ENCODE results near the gene FKBP3. TPM values are rescaled to one million over a fixed set of nuclear protein-coding genes. Genes with fewer than 3 reads are reported as not detected.

FKBP3 gene
- 18.1 and 19.2 TPM in 2 replicates for total RNA-seq

GRCh38 chr14:45134051-45134958, at the start of gene FKBP3:
FKBP3 (minus strand) TSS chr14:45134481; CDS start chr14:45134456, 25 bp downstream.

DNA sequence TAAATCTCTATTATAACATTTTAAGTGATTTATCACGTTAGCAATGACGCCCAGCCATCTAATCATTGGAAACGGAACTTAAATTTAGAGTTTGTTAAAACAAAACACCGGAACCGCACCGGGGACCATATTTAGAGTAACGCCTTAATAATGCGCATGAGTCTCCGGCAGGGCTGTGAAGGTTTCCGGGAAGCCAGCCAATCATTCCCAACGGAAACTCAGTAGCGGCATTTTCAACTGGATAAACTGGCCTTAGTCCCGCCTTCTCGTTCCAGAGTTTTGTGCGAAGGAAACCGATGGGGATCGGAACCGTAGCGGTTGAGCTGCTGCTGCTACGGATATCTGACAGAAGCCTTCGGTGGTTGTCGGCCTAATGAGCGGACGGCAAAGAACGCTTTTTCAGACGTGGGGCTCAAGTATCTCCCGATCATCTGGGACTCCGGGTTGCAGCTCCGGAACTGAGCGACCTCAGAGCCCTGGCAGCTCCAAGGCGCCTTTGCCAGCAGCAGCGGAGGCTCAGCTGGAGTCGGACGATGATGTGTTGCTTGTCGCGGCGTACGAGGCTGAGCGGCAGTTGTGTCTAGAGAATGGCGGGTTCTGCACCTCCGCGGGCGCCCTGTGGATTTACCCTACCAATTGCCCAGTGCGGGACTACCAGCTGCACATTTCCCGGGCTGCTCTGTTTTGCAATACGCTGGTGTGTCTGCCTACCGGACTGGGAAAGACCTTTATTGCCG, 1.5 kb upstream of the FKBP3 start, which contains the start of gene FANCM:
TSS of gene FANCM (plus strand) at position 272 of the 737 bp plus-strand sequence. CDS start at position 374, 102 bp downstream.

GRCh38 chr14:45083976-45084722, 50.1 kb downstream of the FKBP3 start, which contains the start of gene PRPF39:
PRPF39 (plus strand) TSS chr14:45084116; CDS start chr14:45095240, 11,124 bp downstream.

Other genes starting within 250 kb of the FKBP3 start
- gene KLHL28, start 172.5 kb downstream of the FKBP3 start, total RNA-seq, result 9.4 and 9.6 TPM in 2 replicates
- gene TOGARAM1, start 172.3 kb downstream of the FKBP3 start, total RNA-seq, result 9.6 and 10.7 TPM in 2 replicates
- 21.3 and 29.4 TPM in 2 replicates for gene PRPF39, start 50.4 kb downstream of the FKBP3 start, total RNA-seq
- 2.7 and 4.0 TPM in 2 replicates for gene FANCM, start 1.4 kb upstream of the FKBP3 start, total RNA-seq
- gene MIS18BP1, start 118.7 kb upstream of the FKBP3 start, total RNA-seq, result 14.9 and 24.9 TPM in 2 replicates